ENCODE measurements around the gene UCP2. TPM values are rescaled to one million over a fixed set of nuclear protein-coding genes. Genes with fewer than 3 reads are reported as not detected.

UCP2 gene
- total and polyA plus RNA-seq, 10 of the 15 experiments (the other 5 are each of a cell fraction or from before 2014, with no cell fraction given): 32.9 to 248 (median 154) TPM

- TF ChIP-seq USF1 (IDR thresholded peaks at IDR 0.05; ENCODE audit: borderline replicate concordance, extremely low read length, insufficient read depth, low read depth, low read length) (no peak), PBX3 (IDR thresholded peaks at IDR 0.05; ENCODE audit: insufficient replicate concordance, low read depth, low read length) (no peak)
Observed at GRCh38 chr11:74009675-74010305, 27.1 kb upstream of the UCP2 start (continued).

GRCh38 chr11:74009230-74009547, 26.5 kb upstream of the UCP2 start:
- intact Hi-C loops (cut with micrococcal nuclease; ENCODE audit: unreplicated experiment) (no loop called here), in situ Hi-C loops (cut with MboI) (no loop called here)
- POLR2A ChIA-PET: interaction anchor here (0.7 kb wide), 1 partner anchor 9 kb away, joined by 3 read pairs; no protein-coding TSS in a partner anchor
- FAIRE-seq: no peak
- SMC1A ChIA-PET (ENCODE audit: uncharacterized antibody, unreplicated experiment): interaction anchor here (0.9 kb wide), 1 partner anchor 45 kb away, joined by 3 read pairs; no protein-coding TSS in a partner anchor
- ATAC-seq: no peak
- Histone ChIP-seq H2AFZ (ENCODE audit: control insufficient read depth, low read depth, low read length) (no peak overlapping the region), H3K4me1 (ENCODE audit: control insufficient read depth, insufficient read depth, low read length) (peaks cover 27% of the 10 kb centered on the region), H3K79me2 (ENCODE audit: control insufficient read depth, insufficient read depth, low read length) (no peaks in the 10 kb centered on the region), H3K27me3 (replicated peaks in 1 of 2; ENCODE audit: control insufficient read depth in 2 of 2, insufficient read depth in 2 of 2, low read length in 1 of 2) (no peaks in the 10 kb centered on the region), H4K20me1 (ENCODE audit: control insufficient read depth, insufficient read depth) (no peaks in the 10 kb centered on the region), H3K9me3 (replicated peaks; ENCODE audit: control insufficient read depth, insufficient read depth, low read length) (no peaks in the 10 kb centered on the region), H3K36me3 (ENCODE audit: control insufficient read depth in 2 of 2, insufficient read depth in 2 of 2, low read length in 1 of 2) (peaks cover 0 to 1% of the 10 kb centered on the region in 2 experiments), H3K4me2 (ENCODE audit: control insufficient read depth, insufficient read depth) (no peak overlapping the region), H3K27ac (ENCODE audit: control insufficient read depth, insufficient read depth) (no peak overlapping the region), H3K9ac (ENCODE audit: control insufficient read depth, insufficient read depth, low read length) (no peak overlapping the region), H3K4me3 (no peak overlapping the region)
- 81% methylated on average over 3 of the region's 3 CpGs for WGBS (ENCODE audit: insufficient coverage, insufficient replicate concordance, low lambda C conversion rate, missing lambda C conversion rate)
- no peak for DNase-seq (ENCODE audit: low read depth, low spot score)
- RAD21 ChIA-PET (ENCODE audit: unreplicated experiment): interaction anchor here (1.5 kb wide), 1 partner anchor 11 kb away, joined by 3 read pairs; no protein-coding TSS in a partner anchor
- TF ChIP-seq SUPT20H (IDR thresholded peaks at IDR 0.05; ENCODE audit: borderline replicate concordance, control insufficient read depth, low read depth, low read length): no peak
- no peak for TF ChIP-seq ELK1 (IDR thresholded peaks at IDR 0.05; ENCODE audit: low read depth, low read length)
- no peak for TF ChIP-seq MYC (IDR thresholded peaks at IDR 0.05; ENCODE audit: insufficient read depth, insufficient read length, insufficient replicate concordance, low read length, severe bottlenecking)
- TF ChIP-seq IKZF2 (IDR thresholded peaks at IDR 0.05): no peak
- no peak for TF ChIP-seq MEF2B (IDR thresholded peaks at IDR 0.05; ENCODE audit: partially characterized antibody, poor library complexity, severe bottlenecking)
- no peak for TF ChIP-seq ZNF274 (IDR thresholded peaks at IDR 0.05; ENCODE audit: insufficient read depth, insufficient read length)
- no peak for TF ChIP-seq PML (IDR thresholded peaks at IDR 0.05; ENCODE audit: low read length)
- no peak for TF ChIP-seq NBN (IDR thresholded peaks at IDR 0.05)
- TF ChIP-seq CTCF (IDR thresholded peaks at IDR 0.05 in 2 of 3, conservative IDR thresholded peaks at IDR 0.05 in 1 of 3; ENCODE audit: control insufficient read depth in 2 of 3, extremely low read depth in 1 of 3, insufficient read depth in 1 of 3, low read depth in 3 of 3, low read length in 3 of 3): no peak
- no peak for TF ChIP-seq USF2 (IDR thresholded peaks at IDR 0.05; ENCODE audit: borderline replicate concordance, low read depth, low read length)
- TF ChIP-seq POLR2AphosphoS2 (IDR thresholded peaks at IDR 0.05; ENCODE audit: low read depth, low read length): no peak
- TF ChIP-seq HDGF (IDR thresholded peaks at IDR 0.05): no peak
- no TSS peak for BruUV-seq (replicated peaks)
- CTCF ChIA-PET: interaction anchor here (0.6 to 0.7 kb wide), 2 partner anchors 11 to 101 kb away, joined by 3 to 4 read pairs; no protein-coding TSS in a partner anchor

All from GM12878 (cell line).